ENCODE data around the gene CYP4A11.
"Not testable (repeated sequence)": the region's sequence is repeated elsewhere in the genome, so short reads cannot be mapped to it uniquely, and the experiment has no call there.

The CYP4A11 gene

GRCh38 chr1:46948629-46949416, 7.5 kb upstream of the CYP4A11 start:
- no peak overlapping the region for H3K27ac ChIP-seq
- no peak for TF ChIP-seq CTCF (conservative IDR thresholded peaks at IDR 0.05)

- H3K27ac ChIP-seq: not testable (repeated sequence)
These were observed 6.4 kb upstream of the CYP4A11 start for GRCh38 chr1:46947706-46948105.

- no peak for TF ChIP-seq CTCF (conservative IDR thresholded peaks at IDR 0.05)
- H3K27ac ChIP-seq: no peak overlapping the region
These were observed 810 bp upstream of the CYP4A11 start for GRCh38 chr1:46942086-46942485.

- TF ChIP-seq CTCF (conservative IDR thresholded peaks at IDR 0.05): no peak
- H3K27ac ChIP-seq: no peak overlapping the region
These were observed 969 bp downstream of the CYP4A11 start for GRCh38 chr1:46940307-46940706.

- no peak for TF ChIP-seq CTCF (conservative IDR thresholded peaks at IDR 0.05)
- no peak overlapping the region for H3K27ac ChIP-seq
These were observed 4.0 kb downstream of the CYP4A11 start for GRCh38 chr1:46937270-46937669.

- TF ChIP-seq CTCF (conservative IDR thresholded peaks at IDR 0.05): no peak
- no peak overlapping the region for H3K27ac ChIP-seq
These were observed 4.5 kb downstream of the CYP4A11 start for GRCh38 chr1:46936788-46937187.

- peak; percentile 67 for TF ChIP-seq CTCF (conservative IDR thresholded peaks at IDR 0.05)
- H3K27ac ChIP-seq: not testable (repeated sequence)
These were observed 6.4 kb downstream of the CYP4A11 start for GRCh38 chr1:46934852-46935251.

GRCh38 chr1:46932020-46932419, 9.3 kb downstream of the CYP4A11 start:
- H3K27ac ChIP-seq: not testable (repeated sequence)
